ENCODE measurements around the gene CLASP1. TPM values are rescaled to one million over a fixed set of nuclear protein-coding genes. Genes with fewer than 3 reads are reported as not detected.

The CLASP1 gene
- total and polyA plus RNA-seq, 11 donors = 16.0 to 84.5 (median 60.2) TPM

GRCh38 chr2:121664713-121665112, 15.5 kb upstream of the CLASP1 start:
- no peaks in the 10 kb centered on the region for H3K9me3 ChIP-seq
- intact Hi-C loops (cut with DNase I) = no loop called here
- TF ChIP-seq CTCF (IDR thresholded peaks at IDR 0.05) = no peak
- TF ChIP-seq POLR2A (IDR thresholded peaks at IDR 0.05) = no peak
- no peaks in the 10 kb centered on the region for H3K27me3 ChIP-seq
- no peak overlapping the region for H3K4me3 ChIP-seq
- ATAC-seq (peak in 3 of 4 donors; percentile 57 to 75 (median 68)), DNase-seq (no peak)
- H3K27ac ChIP-seq = peak overlapping the region in 7 of 12 donors; percentile 12 to 71 (median 47)
- peaks cover 0 to 6% (median 0%) of the 10 kb centered on the region in 9 donors for H3K36me3 ChIP-seq
- peaks cover 0 to 44% (median 7%) of the 10 kb centered on the region in 12 donors for H3K4me1 ChIP-seq
- WGBS, 4 donors = 67 to 78% (median 72%) methylated on average over 4 of the region's 4 CpGs

- Histone ChIP-seq H3K9me3 (no peaks in the 10 kb centered on the region), H3K36me3 (peaks cover 0 to 10% (median 0%) of the 10 kb centered on the region in 9 donors), H3K27ac (peak overlapping the region in 1 of 12 donors; percentile 33), H3K4me3 (no peak overlapping the region), H3K27me3 (no peaks in the 10 kb centered on the region), H3K4me1 (peaks cover 0 to 44% (median 7%) of the 10 kb centered on the region in 12 donors)
- TF ChIP-seq CTCF (IDR thresholded peaks at IDR 0.05) (no peak), POLR2A (IDR thresholded peaks at IDR 0.05) (no peak)
- intact Hi-C loops (cut with DNase I) = no loop called here
- ATAC-seq = no peak
- 89 to 93% (median 92%) methylated on average over 4 of the region's 4 CpGs for WGBS, 4 donors
- DNase-seq = no peak
Observed at GRCh38 chr2:121664086-121664485, 14.8 kb upstream of the CLASP1 start.

GRCh38 chr2:121663434-121663833, 14.2 kb upstream of the CLASP1 start:
- Histone ChIP-seq H3K4me3 (no peak overlapping the region), H3K27ac (peak overlapping the region in 4 of 12 donors; percentile 16 to 39 (median 26)), H3K36me3 (peaks cover 0 to 12% (median 0%) of the 10 kb centered on the region in 9 donors), H3K27me3 (no peaks in the 10 kb centered on the region), H3K9me3 (no peaks in the 10 kb centered on the region), H3K4me1 (peaks cover 0 to 44% (median 7%) of the 10 kb centered on the region in 12 donors)
- intact Hi-C loops (cut with DNase I) = no loop called here
- no peak for DNase-seq
- ATAC-seq = peak in 3 of 4 donors; percentile 25 to 34 (median 27)
- WGBS, 4 donors = 48 to 54% (median 52%) methylated on average over 3 of the region's 3 CpGs
- TF ChIP-seq POLR2A (IDR thresholded peaks at IDR 0.05) (no peak), CTCF (IDR thresholded peaks at IDR 0.05) (no peak)

- H3K4me3 ChIP-seq = no peak overlapping the region
- intact Hi-C loops (cut with DNase I) = no loop called here
- H3K36me3 ChIP-seq = peaks cover 0 to 12% (median 0%) of the 10 kb centered on the region in 9 donors
- no peak for TF ChIP-seq POLR2A (IDR thresholded peaks at IDR 0.05)
- no peak for TF ChIP-seq CTCF (IDR thresholded peaks at IDR 0.05)
- H3K27ac ChIP-seq = no peak overlapping the region
- H3K27me3 ChIP-seq = no peaks in the 10 kb centered on the region
- H3K4me1 ChIP-seq = peaks cover 0 to 41% (median 7%) of the 10 kb centered on the region in 12 donors
- 92 to 99% (median 98%) methylated on average over 2 of the region's 2 CpGs for WGBS, 4 donors
- ATAC-seq = no peak
- no peaks in the 10 kb centered on the region for H3K9me3 ChIP-seq
- DNase-seq = no peak
Observed at GRCh38 chr2:121662656-121663055, 13.4 kb upstream of the CLASP1 start.

All from heart left ventricle (tissue), 16 donors.